Activated CD4-positive, CD25-positive, alpha-beta regulatory T cell treated with anti-CD3 and anti-CD28 coated beads, Interleukin-2, amount 50 U/mL, for 16 hours (primary cell): ENCODE results near the gene TMX1.

Source experiments
- DNase-seq: peaks from one replicate; pipeline ENCODE4 v3.0.0-alpha.2; 2020; ENCODE audit warnings: low read depth, low spot score

Gene TMX1

DNA sequence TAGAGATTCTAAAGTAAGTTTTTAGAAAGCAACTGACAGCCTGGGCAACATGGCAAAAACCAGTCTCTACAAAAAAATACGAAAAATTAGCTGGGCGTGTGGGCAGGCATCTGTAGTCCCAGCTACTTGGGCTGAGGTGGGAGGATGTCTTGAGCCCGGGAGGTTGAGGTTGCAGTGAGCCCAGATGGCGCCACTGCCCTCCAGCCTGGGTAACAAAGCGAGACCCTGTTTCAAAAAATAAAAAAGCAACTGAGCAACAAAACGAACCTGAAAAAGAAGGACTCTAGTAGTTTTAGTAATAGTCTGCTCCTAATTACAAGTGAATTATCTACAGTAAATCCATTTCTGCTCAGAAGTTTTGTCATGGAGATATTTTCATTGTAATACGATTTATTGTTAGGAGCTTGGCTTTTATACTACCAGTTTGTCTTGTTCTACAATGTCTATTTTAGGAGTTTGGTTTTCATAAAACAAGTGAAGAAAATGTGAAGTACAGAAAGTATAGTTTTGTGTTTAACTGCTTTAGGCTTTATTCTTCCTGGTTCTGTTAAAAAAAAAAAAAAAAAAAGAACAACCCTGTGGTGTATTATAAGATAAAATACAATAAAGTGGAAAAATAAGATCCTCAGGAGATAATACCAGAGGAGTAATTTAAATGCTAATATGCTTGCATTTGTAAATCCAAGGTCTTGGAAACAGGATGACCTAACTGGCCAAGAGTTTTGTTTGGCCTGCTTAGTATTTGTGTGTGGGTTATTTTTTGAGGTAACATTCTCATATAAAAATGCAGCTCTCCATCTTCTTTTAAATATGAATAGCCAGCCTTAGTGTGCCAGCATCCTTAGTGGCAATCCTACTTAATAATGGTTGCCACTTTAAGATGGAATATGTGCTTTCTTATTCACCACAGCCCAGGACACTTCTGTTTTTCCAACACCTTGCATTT, 2.8 kb downstream of the TMX1 start:
- DNase-seq: no peak

DNA sequence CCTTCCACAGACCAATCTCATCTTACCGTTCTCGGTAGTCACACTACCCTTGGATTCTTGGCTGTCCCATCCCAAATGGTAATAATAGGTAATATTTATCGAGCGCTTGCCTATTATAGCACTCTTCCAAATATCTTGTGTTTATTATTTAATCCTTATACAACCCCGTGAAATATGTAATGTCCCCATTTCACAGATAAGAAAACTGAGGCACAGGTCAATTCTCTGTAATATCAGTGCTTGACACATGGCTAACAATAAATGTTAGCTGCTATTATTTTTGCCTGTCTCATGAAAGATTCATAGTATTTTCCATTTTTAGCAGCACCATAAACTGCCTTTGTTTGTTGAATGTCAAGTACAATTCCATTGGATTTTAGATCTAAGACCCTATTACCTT, 4.5 kb downstream of the TMX1 start:
- DNase-seq: no peak

DNA sequence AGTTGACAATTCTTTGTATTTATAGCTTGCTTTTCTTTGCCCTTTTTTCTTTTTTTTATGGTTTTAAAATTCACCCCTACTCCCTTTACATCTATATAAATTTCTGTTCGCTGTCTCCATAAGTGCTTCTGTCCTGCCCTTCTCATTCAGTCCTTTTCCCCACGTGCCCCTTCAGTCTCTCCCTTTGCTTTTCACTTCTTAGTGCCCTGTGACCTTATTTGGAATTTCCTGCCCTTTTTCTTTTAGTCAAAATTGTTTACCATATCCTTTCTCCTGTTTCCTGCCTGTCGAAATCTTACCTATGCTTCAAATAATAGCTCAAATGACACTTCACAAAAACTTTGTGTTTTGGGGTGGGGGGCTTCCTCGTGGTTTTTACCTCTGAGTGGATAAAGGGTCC, 6.0 kb downstream of the TMX1 start:
- DNase-seq: no peak

DNA sequence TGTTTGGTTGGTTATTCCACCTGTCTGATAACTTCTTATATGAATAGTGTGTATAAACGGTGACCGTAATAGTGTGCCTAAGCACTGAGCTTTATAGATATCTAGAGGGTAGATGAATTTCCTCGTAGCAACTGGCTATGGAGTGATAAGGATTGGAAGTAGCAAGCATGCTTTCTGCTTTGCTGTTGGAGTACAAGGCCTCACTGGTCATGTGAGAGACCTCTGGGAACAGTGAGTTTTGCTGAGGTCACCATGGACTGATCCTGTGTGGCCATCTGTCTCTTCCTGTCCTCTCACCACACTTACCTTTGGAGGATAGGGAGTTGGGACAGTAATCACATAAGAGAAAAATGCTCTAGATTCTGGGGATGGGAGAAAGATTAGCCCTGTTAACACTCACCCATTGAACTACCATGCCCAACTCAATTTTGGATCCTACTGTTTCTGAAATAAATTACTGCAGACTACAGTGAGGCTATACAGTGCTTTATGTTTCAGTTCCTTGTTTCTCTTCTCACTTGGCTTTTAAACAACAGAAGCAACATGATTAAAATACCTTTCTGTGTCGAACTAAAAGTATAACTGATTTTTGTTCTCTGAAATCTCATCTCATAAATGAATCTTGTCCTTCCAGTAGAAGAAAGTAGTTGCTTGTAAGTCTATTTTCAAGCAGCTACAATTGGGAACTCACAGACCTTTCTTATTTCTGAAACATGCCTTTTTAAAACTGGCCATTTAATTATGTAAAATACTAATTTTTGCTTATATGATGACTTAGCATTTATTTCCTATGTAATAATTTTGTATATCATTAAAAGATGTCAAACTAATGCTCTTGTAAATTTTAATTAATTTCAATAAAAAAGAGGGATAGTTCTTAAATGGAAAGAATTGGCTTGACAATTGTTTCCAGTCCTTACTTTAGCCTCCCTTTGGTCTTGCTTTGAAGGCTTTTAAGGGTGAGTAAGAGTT, 8.3 kb downstream of the TMX1 start:
- DNase-seq: no peak

DNA sequence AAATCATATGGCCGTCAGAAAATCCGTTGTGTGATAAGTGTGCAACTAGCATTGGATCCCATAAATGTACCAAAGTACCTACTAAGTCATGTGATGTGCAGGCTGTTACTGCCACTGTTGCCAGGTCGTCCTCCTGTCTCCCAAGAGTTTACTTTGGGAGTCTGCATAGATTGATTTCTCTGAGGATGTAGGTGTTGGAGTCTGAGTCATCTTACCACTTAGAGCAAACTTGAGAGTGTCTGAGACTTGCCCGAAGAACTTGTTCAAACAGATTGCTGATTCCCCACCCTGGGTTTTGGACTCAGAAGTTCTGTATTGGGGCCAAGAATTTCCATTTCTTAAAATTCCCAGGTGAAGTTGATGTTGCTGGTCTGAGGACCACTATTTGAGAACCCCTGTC, 11.4 kb downstream of the TMX1 start:
- no peak for DNase-seq

DNA sequence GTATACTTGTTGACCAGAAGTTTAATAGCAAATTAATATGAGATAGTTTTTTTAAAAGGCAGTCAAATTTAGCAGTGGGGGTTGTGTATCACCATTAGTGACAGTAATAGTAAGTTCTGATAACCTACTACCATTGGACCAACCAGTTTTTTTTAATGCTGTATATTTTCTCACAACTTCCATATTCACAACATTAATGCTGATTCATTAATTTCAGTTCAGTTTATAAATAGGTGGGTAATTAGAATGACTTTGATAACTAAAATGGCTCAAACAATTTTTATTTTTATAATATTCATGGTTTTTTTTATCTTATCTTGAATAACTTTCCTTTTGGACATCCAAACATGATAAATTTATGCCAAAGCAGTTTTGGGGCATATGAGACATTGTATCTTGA, 13.8 kb downstream of the TMX1 start:
- DNase-seq: no peak

DNA sequence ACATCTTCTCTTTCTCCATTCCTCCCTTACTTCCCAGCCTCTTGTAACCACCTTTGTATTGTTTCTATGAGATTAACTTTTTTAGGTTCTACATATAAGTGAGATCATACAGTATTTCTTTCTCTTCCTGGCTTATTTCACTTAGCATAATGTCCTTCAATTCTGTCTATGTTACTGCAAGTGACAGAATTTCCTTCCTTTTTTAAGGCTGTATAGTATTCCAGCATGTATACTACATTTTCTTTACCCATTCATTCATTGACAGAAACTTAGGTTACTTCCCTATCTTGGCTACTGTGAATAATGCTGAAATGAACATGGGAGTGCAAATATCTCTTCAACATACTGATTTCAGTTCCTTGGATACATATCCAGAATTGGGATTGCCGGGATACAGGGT, 18.2 kb downstream of the TMX1 start:
- no peak for DNase-seq

DNA sequence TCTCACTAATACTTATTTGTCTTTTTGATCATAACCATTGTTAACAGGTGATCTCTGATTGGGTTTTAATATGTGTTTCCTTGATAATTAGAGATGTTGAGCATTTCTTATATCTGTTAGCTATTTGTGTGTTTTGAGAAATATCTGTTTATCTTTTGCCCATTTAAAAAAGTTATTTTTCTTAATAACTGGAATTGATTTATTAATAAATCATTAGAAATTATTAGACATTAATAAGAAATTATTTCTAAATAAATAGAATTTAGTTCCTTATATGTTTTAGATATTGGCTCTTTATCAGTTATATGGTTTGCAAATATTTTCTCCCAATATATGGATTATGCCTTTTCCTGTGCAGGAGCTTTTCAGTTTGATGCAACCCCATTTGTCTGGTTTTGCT, 18.7 kb downstream of the TMX1 start:
- DNase-seq: no peak

DNA sequence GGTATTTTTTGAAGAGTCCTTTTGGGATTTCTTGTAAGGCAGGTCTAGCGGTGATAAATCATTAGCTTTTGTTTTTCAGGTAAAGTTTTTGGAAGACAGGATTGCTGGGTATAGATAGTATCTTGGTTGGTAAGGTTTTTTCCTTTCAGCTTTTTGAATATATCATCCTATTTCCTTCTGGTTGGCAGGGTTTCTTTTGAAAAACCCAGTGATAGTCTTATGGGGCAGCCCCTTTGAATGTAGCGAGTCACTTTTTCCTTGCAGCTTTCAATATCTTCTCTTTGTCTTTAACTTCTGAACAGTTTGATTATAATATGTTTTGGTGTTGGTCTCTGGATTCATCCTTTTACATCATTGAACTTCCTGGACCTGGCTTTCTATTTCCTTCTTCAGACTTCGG, 20.2 kb downstream of the TMX1 start:
- DNase-seq: no peak

DNA sequence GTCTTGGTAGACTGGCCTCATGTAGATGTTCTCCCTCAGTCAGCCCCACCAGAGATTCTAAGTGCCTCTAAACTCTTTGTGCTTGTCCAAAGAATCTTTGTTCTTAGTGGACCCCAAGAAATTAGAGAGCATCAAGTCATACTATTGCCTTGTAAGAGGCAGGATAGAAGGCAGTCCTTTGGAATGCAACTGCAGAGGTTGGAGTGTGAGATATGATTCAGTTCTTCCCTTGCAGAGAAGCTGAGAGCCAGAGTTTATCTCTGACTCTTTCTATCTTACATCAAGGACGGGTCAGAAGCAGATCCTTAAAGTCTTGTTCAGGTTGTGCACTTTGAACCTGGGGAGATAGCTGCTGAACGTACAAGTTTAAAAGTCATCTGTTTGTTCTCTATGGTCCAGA, 21.1 kb downstream of the TMX1 start:
- DNase-seq: no peak

DNA sequence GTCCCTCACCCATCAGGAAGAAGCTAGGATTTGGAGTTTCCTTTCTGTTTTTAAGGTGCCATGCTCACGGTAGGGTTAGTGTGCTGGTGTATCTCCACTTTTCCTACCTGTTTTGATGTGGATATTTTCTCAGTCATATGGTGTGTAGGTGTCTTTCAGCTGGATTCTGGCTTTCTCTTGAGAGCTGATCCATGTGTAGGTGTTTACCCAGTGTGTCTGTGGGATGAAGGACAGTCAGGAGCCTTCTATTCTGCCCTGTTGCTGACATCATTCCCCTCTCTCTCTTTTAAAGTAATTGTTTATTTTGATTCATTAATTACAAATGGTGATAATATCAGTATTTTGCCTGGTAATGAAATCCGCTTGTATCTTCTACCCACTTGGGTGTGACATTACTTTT, 22.8 kb downstream of the TMX1 start:
- no peak for DNase-seq

DNA sequence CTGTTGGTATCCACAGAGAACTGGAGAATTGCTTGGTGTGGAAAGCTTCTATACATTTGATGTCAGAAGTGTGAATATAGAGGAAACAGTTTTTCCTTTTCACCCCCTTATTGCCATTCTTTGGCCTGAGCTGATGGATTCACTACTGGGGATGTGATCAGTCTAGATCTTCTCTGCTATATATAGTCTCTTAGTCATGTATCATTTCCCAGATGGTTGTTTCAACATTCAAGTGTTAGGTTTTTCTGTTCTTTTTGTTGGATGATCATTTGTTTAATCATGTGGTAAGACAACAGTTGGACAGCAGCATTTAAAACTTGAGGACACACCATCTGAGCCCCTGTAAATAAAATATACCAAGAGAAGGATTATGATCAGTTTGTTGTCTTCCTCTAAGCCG, 29.6 kb downstream of the TMX1 start:
- DNase-seq: no peak

DNA sequence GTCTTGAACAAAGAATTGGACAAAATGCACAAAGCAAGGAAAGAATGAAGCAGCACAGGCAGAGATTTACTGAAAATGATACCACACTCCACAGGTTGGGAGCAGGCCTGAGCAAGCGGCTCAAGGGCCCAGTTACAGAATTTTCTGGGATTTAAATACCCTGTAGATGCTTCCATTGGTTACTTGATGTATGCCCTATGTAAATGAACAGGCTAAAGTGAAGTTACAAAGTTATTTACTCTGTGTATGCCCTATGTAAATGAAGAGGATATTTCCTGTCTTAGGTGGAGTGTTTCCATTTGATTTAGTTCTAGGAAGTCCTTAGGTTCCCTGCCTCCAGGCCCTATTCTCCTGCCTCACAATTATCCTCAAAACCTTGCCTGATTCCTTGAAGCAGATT, 36.6 kb downstream of the TMX1 start:
- no peak for DNase-seq

DNA sequence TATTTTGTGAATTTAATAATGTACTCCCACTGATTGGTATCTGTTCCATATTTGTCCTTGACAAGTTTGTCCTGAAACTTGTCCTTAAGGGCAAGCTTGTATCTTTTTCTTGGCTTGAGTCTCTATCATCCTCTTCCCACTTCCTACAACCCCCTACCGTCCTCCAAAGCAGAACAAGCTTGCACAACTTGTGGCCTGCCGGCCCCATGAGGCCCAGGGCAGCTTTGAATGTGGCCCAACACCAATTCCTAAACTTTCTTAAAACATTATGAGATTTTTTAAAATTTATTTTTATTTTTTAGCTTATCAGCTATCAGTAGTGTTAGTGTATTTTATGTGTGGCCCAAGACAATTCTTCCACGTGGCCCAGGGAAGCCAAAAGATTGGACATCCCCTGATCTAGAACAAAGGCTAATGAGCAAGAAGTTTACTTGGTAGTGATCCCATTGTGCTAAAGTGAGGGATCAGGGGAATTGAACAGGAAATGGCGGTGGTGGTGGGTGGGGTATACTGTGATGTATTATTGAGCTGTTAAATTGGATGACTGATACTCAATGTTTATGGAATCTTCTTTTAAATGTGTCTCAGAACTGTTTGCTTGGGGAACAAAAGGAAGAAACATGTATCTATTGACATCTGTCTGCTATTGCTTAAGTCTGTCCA, 37.8 kb downstream of the TMX1 start:
- no peak for DNase-seq

DNA sequence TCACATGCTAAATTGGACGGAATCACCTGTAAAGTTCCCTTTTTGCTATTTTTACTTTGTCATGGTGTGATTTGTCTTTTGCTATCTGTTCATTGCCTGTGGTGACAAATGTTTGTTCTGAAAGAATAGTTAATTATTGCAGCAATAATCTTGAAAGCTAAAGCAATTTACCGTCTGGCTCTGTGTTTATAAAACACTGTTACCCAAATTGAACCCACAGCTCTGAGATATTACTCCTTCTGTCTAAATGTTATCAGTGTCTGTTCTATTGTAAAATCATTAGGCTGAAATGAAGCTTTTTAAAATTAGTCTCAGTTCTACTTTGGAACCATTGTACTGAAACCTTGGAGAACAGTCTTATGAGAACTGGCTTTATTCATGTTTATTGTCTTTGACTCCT, 42.5 kb downstream of the TMX1 start:
- no peak for DNase-seq

DNA sequence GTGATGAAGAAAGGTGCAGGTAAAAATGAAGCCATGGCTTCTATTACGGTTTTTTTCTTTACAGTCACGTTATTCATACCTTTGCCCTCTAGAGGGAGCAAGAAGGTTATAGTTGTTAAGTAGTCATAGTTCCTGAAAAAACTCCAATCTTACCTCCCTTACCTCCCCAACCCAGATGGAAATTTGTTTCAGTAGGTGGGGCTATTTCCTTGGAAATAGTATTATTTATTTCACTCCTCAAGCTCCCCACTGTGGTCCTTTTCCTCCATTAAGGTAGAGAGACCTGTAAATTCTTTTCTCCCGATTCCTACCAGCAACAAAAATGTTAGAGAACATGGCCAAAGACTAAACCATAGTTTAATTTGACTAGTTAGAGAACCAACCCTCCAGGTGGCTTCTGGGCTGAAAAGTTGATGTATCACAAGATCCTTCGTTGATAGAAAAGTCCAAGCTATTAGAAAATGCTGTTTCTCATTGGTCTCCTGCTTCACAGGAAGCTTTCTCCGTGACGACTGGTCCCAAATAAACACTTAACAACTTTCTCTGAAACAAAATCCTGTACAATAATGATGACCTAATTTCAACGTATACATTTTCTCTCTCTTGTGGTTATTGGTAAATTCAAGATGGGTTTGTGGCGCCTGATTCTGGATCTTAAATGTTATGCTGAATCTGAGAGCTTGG, 43.5 kb downstream of the TMX1 start:
- no peak for DNase-seq

DNA sequence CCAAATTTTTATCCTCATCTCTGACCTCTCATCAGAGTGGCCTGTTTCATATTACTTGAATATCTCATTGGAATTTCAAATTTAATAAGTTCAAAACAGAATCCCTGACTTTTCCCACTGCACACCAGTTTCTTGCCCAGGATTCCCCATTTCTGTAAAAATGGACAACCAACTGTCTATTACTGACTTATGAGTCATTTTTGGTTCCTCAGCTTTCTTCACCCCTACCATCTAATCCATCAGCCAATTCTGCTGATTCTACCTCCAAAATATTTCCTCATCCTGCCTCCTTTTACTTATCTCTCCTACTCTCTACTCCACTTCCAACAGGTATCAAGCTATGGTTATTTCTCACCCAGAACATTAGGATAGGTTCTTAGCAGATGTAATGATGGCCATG, 44.2 kb downstream of the TMX1 start:
- DNase-seq: no peak

DNA sequence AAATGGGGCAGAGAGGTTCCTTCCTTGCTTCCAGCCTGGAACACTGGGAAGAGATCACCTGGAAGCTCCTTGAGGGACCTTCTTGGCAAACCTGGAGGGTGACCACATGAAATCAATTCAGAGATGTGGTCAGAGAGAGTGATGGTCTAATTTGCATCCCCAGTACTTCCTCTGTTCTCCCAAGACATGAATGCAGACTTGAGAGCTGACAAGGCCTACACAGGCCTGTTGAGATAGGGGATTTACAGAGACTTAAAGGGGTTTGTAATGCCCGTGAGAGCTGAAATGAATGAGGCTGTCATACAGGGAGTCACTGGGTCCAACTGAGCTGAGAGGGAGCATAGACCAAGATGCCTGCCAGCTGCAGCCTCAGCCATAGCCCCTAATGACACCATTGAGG, 45.1 kb downstream of the TMX1 start:
- DNase-seq: no peak

DNA sequence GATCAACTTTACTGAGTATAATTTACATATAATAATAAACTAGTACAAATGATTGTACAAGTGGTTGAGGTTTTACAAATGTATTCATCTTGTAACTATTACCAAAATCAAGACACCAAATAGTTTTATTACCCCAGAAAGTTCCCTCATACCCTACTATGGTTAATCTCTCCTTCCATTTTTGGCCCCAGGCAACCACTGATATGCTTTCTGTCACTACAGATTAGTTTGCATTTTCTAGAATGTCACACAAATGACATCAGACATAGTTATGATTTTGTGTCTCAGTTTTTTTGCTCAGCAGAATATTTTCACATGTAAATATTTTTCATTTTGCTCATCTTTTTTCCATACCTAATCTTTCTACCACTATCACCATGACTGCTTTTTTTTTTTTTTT, 49.1 kb downstream of the TMX1 start:
- no peak for DNase-seq

DNA sequence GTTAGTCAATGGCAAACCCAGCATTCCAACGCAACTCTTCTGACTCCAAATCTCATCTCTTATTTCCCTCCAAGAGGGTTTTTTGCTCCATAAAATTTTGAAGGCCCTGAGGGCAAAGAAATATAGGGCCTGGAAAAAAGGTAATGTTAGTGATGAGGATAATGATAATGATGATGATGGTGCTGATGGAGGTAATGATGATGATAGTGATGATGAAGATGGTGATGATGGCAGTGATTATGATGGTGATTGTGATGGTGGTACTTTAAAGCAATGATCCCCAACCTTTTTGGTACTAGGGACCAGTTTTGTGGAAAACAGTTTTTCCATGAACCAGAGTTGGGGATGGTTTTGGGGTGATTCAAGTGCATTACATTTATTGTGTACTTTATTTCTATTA, 50.1 kb downstream of the TMX1 start:
- no peak for DNase-seq

DNA sequence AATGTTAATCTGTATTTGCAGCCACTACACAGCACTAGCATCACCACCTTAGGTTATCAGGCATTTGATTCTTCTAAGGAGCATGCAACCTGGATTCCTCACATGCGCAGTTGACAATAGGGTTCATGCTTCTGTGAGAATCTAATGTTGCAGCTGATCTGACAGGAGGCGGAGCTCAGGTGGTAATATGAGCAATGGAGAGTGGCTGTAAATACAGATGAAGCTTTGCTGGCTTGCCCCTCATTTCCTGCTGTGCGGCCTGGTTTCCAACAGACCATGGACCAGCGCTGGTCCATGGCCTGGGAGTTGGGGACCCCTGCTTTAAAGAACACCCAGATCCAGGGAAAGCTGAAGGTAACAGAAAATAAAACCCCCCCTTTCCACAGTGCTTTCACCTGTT, 51.0 kb downstream of the TMX1 start:
- no peak for DNase-seq
